ENCODE data around the gene TMEM45A. TPM values are rescaled to one million over a fixed set of nuclear protein-coding genes. Genes with fewer than 3 reads are reported as not detected.

Gene TMEM45A
- total RNA-seq, 1 experiment from 2014 or later = 10.1 TPM

DNA sequence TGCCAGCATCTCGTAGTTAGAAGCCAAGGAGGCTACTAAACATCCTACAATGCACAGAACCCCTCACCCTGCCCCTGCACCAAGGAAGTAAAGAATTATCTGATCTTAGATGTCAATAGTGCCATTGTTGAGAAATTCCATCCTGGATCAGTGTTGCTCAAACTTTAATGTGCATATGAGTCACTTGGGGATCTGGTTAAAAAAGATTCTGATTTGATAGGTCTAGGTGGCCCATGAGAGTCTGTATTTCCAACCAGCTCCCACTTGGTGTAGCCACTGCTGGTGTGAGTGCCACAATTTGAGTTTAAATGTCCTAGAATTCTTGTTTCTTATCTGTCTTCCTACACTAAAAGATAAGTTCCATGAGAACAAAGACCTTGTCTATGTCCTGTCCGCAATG lies 43.7 kb downstream of the TMEM45A start:
- Histone ChIP-seq H2BK15ac (ENCODE audit: low read depth, low read length) (no peak overlapping the region), H3K14ac (ENCODE audit: insufficient read depth, low read length) (no peak overlapping the region), H3K79me1 (ENCODE audit: insufficient read depth, low read depth, low read length, poor library complexity, severe bottlenecking) (no peaks in the 10 kb centered on the region), H2BK5ac (ENCODE audit: insufficient read length, low read length) (no peak overlapping the region), H3K79me2 (ENCODE audit: insufficient read depth, low read length) (no peaks in the 10 kb centered on the region), H3K4me2 (ENCODE audit: insufficient read depth, insufficient read length, low read length) (no peak overlapping the region), H2BK12ac (ENCODE audit: insufficient read length, low read depth, low read length) (no peak overlapping the region), H4K91ac (ENCODE audit: insufficient read length, low read depth, low read length) (no peak overlapping the region), H2BK120ac (ENCODE audit: low read depth, low read length, poor library complexity, severe bottlenecking) (no peak overlapping the region), H3K4ac (ENCODE audit: low read depth, low read length) (no peak overlapping the region), H4K20me1 (ENCODE audit: control insufficient read depth, insufficient read depth, insufficient read length) (no peaks in the 10 kb centered on the region), H3K9ac (ENCODE audit: extremely low read depth, insufficient read length, low read length) (no peak overlapping the region), H4K8ac (replicated peaks; ENCODE audit: insufficient read length, low read depth, low read length) (no peak overlapping the region), H3K4me1 (ENCODE audit: insufficient read depth, low read length) (no peaks in the 10 kb centered on the region), H3K27ac (ENCODE audit: insufficient read length, low read depth, low read length) (no peak overlapping the region), H3K18ac (ENCODE audit: insufficient read length, low read depth, low read length) (no peak overlapping the region), H2BK20ac (ENCODE audit: low read depth, low read length, poor library complexity, severe bottlenecking) (no peak overlapping the region), H3T11ph (ENCODE audit: low read length) (no peak overlapping the region), H3K23me2 (ENCODE audit: insufficient read length, low read depth, low read length, poor library complexity, severe bottlenecking) (no peaks in the 10 kb centered on the region), H4K5ac (ENCODE audit: insufficient read length, low read depth, low read length) (no peak overlapping the region), H3K9me3 (ENCODE audit: control insufficient read depth, low read depth, low read length) (no peaks in the 10 kb centered on the region), H3K56ac (ENCODE audit: insufficient read length, low read depth, low read length) (no peak overlapping the region), H3K23ac (ENCODE audit: insufficient read length, low read depth, low read length) (no peak overlapping the region), H2AK5ac (ENCODE audit: insufficient read length, low read length) (no peak overlapping the region), H3K27me3 (ENCODE audit: insufficient read depth, low read length) (no peaks in the 10 kb centered on the region), H2AFZ (ENCODE audit: low read length) (no peak overlapping the region)
- H3K27ac Mint-ChIP-seq = no peak overlapping the region
- DNase-seq = no peak
- no peaks in the 10 kb centered on the region for H3K27me3 Mint-ChIP-seq (ENCODE audit: low read depth)
- H3K9me3 Mint-ChIP-seq = no peaks in the 10 kb centered on the region; a peak in 1 of 5 replicates
- H3K4me3 Mint-ChIP-seq = no peak overlapping the region
- H3K4me1 Mint-ChIP-seq = no peaks in the 10 kb centered on the region
- H3K36me3 Mint-ChIP-seq (ENCODE audit: insufficient read depth in 1 of 3, low read depth in 3 of 3) = peaks cover 0 to 1% (median 0%) of the 10 kb centered on the region in 3 experiments; a peak in 2 of 7 replicates
- WGBS (ENCODE audit: extremely low coverage, insufficient read length, low lambda C conversion rate) = no CpG with 5 or more reads among the region's 2 CpGs
- no peak for TF ChIP-seq CTCF (conservative IDR thresholded peaks at IDR 0.05)
